K562 (cell line): ENCODE results near the gene PAN2. TPM values are rescaled to one million over a fixed set of nuclear protein-coding genes. Genes with fewer than 3 reads are reported as not detected.

ENCODE experiments used
- BRF1 ChIP-seq: IDR thresholded peaks from 3 replicates; pipeline ENCODE4 v1.6.1; 2011; ENCODE audit warnings: borderline replicate concordance, mild to moderate bottlenecking; ENCODE audit not compliant: insufficient read length; ENCODE audit errors: extremely low read depth
- CCAR2 ChIP-seq: fragments of 200-400 bp; formaldehyde crosslinking; IDR thresholded peaks from 2 replicates; pipeline ENCODE4 v1.6.1; 2017; ENCODE audit warnings: mild to moderate bottlenecking, low read depth, low read length
- CHAMP1 ChIP-seq: fragments of 450-650 bp; IDR thresholded peaks from 2 replicates; pipeline ENCODE4 v1.6.1; 2016; ENCODE audit warnings: mild to moderate bottlenecking
- E2F6 ChIP-seq, 2 experiments: IDR thresholded peaks; 2 replicates each; pipeline ENCODE4 v1.6.1; 2011; ENCODE audit warnings: borderline replicate concordance in 1 of 2, control low read depth in 1 of 2, low read depth in 1 of 2, low read length in 1 of 2, mild to moderate bottlenecking in 1 of 2, mixed read lengths in 1 of 2, moderate library complexity in 1 of 2; ENCODE audit not compliant: insufficient read depth in 1 of 2, insufficient read length in 1 of 2, poor library complexity in 1 of 2, severe bottlenecking in 1 of 2; ENCODE audit errors: extremely low read depth in 1 of 2
- GABPB2 ChIP-seq: fragments of 250-450 bp; sonication (Bioruptor Pico); conservative IDR thresholded peaks from 2 replicates; pipeline ENCODE4 v1.5.1; 2021; ENCODE audit warnings: mild to moderate bottlenecking
- HBP1 ChIP-seq: fragments of 450-650 bp; formaldehyde crosslinking; IDR thresholded peaks from 2 replicates; pipeline ENCODE4 v1.4.0; 2022; ENCODE audit warnings: missing genetic modification characterization
- HDAC6 ChIP-seq: IDR thresholded peaks from 2 replicates; pipeline ENCODE4 v1.6.1; 2012; ENCODE audit warnings: low read depth, mild to moderate bottlenecking, control low read depth, inconsistent platforms, low read length, moderate library complexity
- IRF1 ChIP-seq: sonication (generic); formaldehyde crosslinking; IDR thresholded peaks from 2 replicates; pipeline ENCODE4 v1.8.0; 2022; ENCODE audit warnings: missing genetic modification reagents, mild to moderate bottlenecking, borderline replicate concordance
- KHSRP ChIP-seq: fragments of 450-650 bp; IDR thresholded peaks from 2 replicates; pipeline ENCODE4 v1.6.1; 2017
- MEF2D ChIP-seq: conservative IDR thresholded peaks from 2 replicates; pipeline ENCODE4 v1.6.1; 2016; ENCODE audit warnings: low read depth, missing genetic modification characterization, missing compliant biosample characterization
- MLX ChIP-seq, 2 experiments: fragments of 450-650 bp in 1 of 2; sonication (generic) in 1 of 2; formaldehyde crosslinking; conservative IDR thresholded peaks; 2 replicates each; pipeline versions ENCODE4 v1.4.0 to v1.8.1; 2020 to 2022; ENCODE audit warnings: mild to moderate bottlenecking in 1 of 2, missing genetic modification reagents in 1 of 2
- RBFOX2 ChIP-seq: fragments of 200-400 bp; formaldehyde crosslinking; IDR thresholded peaks from 2 replicates; pipeline ENCODE4 v1.6.1; 2017; ENCODE audit warnings: low read depth, mild to moderate bottlenecking, low read length, moderate library complexity
- RFX5 ChIP-seq: IDR thresholded peaks from 2 replicates; pipeline ENCODE4 v1.6.1; 2011; ENCODE audit warnings: low read depth, mild to moderate bottlenecking, improper control_type of control experiment, low read length
- SMARCE1 ChIP-seq: fragments of 450-650 bp; IDR thresholded peaks from 2 replicates; pipeline ENCODE4 v1.7.1; 2016; ENCODE audit warnings: mild to moderate bottlenecking
- XRCC4 ChIP-seq: IDR thresholded peaks from one replicate; pipeline ENCODE4 v1.6.1; 2011; ENCODE audit not compliant: insufficient read depth, insufficient read length; ENCODE audit errors: extremely low read depth
- ZBTB49 ChIP-seq: sonication (generic); formaldehyde crosslinking; IDR thresholded peaks from 2 replicates; pipeline ENCODE4 v1.8.0; 2022; ENCODE audit warnings: missing genetic modification reagents, mild to moderate bottlenecking, borderline replicate concordance
- ZNF76 ChIP-seq: fragments of 250-450 bp; sonication (Bioruptor Pico); IDR thresholded peaks from 2 replicates; pipeline ENCODE4 v1.4.0; 2020; ENCODE audit warnings: mild to moderate bottlenecking, moderate library complexity, borderline replicate concordance
- polyA plus RNA-seq, 8 experiments: library from polyadenylated mRNA; depleted of rRNA in 4 of 8; stranded (reverse) in 5 of 8; unstranded in 3 of 8; fragments of >200 nt; fragmentation: Nextera tagmentation in 2 of 8; fragmentation: Illumina TruSeq in 1 of 8; extraction: Ambion mirVana in 2 of 8; extraction: Trizol in 1 of 8; gene quantifications; 2 replicates each; pipeline versions ENCODE4 v1.2.1 to v1.2.3, GENCODE V29; 2011 to 2014; ENCODE audit warnings: inconsistent platforms in 1 of 8, missing spikeins in 1 of 8
- total RNA-seq, 7 experiments: library from RNA; depleted of rRNA in 6 of 7; stranded (reverse); fragments of >200 nt in 6 of 7; fragmentation: Illumina TruSeq in 2 of 7; extraction: Trizol in 2 of 7; gene quantifications; 2 replicates each; pipeline versions ENCODE4 v1.2.1 to v1.2.3, GENCODE V29; 2011 to 2021; ENCODE audit warnings: low replicate concordance in 1 of 7

PAN2 gene
- total and polyA plus RNA-seq, 9 of the 15 experiments (the other 6 are each of a cell fraction or from before 2014, with no cell fraction given): 15.0 to 66.1 (median 25.9) TPM

- TF ChIP-seq MLX (CRISPR knock-in tag; conservative IDR thresholded peaks at IDR 0.05) (no peak), IRF1 (CRISPR knock-in tag) (no peak), ZBTB49 (CRISPR knock-in tag) (no peak), KHSRP (no peak), SMARCE1 (no peak), CHAMP1 (no peak), XRCC4 (no peak), HDAC6 (no peak), RFX5 (0 out of 2 replicates have a peak, but pooled peaks have one; percentile 44), BRF1 (no peak), CCAR2 (no peak), ZNF76 (CRISPR knock-in tag) (0 out of 2 replicates have a peak, but pooled peaks have one; percentile 20), HBP1 (peak; percentile 12; the same call in 1 of the 2 replicates), E2F6 (IDR thresholded peaks at IDR 0.05; ENCODE audit: borderline replicate concordance in 1 of 2, extremely low read depth in 1 of 2, insufficient read depth in 1 of 2, insufficient read length in 1 of 2, low read depth in 1 of 2, low read length in 1 of 2, poor library complexity in 1 of 2, severe bottlenecking in 1 of 2) (peak in 1 of 2 experiments; percentile 2), MEF2D (tag) (no peak), RBFOX2 (peak; percentile 95), GABPB2 (CRISPR knock-in tag) (no peak)
These were observed 66.9 kb downstream of the PAN2 start, which contains the start of gene COQ10A (continued) for GRCh38 chr12:56266693-56267442.
